NCI-H82 (cell line): Measurements from ENCODE around the gene S100A3.
A peak's percentile ranks its signal among the peaks of the same experiment; 100 is the strongest.

ENCODE experiments used
- DNase-seq: peaks from one replicate; lab custom pipeline; 2025; lab: John Stamatoyannopoulos, UW

S100A3 gene

DNA sequence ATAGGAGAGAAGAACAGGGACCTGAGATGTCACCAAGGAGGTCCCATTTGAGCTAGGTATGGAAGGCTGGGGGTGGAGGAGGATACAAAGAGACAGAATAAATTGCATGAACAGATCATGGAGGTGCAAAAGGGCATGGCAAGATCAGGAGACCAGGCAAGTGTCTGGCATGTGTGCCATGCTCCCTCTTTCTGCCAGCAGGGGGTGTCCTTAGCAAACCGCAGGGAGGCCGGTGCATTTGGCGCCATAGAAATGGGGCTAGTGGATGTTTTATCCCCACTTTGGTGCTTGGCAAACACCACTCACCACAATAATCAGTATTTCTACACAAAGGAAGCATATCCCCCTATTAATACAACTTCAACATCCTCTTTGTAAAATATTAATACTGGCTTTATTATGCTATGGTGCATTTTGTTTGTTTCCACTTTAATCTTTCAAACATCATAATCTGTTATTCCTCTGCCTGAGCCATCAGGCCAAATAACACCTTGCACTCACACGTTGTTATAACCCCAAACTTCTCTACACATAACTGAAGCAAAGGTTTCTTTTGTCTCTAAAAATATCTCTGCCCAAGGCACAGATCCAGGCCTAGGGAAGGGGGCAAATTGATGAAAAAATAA, 39.2 kb downstream of the S100A3 start:
- DNase-seq: peak; percentile 77

DNA sequence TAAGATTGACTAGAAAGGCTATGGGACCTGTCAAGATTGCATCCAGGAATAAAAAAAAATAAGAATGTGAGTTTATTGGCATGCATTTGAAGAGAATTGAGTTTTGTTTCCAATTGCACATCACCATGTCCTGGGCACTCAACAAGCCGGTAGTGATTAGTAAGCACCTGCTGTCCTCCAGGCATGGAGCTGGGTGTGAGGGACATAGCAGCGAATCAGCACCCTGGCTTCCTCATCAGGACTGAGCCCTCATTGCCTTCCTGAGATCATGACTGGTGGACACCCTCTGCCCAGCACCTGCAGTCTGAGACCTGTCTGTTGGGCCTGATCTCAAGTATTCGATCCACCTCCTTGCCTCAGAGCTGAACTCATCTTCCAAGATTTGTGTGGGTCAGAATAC, 40.0 kb downstream of the S100A3 start:
- DNase-seq: no peak

DNA sequence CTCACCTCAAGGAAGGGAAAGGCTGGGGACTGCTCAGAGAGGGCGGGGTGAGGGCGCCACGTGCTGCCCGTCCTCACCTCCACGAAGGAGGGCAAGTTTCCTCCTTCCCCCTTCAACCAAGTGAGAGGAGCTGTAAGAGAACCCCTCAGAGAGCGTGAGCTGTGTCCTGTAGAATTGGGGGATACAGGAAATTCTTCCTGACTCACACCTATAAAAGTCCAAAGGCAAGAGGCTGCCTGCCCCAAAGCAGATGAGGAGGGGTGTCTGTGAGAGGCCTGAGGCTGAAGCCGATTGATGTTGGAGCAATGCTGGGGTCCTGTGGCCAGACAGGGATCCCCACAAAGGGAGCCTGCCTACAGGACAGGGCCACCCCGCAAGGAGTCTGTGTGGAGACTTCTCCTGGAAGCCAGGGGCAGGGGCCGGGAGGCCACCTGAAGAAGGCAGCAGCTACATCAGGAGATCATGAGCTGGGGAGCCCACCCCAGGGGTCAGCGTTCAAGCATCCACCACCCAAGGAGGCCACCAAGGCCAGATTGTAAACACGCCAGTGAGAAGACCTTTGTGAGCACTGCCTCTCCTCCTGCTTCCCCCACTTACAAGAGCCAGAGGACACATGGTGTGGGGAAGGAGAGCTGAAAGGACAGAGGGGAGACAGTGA, 41.0 kb downstream of the S100A3 start:
- DNase-seq: no peak

DNA sequence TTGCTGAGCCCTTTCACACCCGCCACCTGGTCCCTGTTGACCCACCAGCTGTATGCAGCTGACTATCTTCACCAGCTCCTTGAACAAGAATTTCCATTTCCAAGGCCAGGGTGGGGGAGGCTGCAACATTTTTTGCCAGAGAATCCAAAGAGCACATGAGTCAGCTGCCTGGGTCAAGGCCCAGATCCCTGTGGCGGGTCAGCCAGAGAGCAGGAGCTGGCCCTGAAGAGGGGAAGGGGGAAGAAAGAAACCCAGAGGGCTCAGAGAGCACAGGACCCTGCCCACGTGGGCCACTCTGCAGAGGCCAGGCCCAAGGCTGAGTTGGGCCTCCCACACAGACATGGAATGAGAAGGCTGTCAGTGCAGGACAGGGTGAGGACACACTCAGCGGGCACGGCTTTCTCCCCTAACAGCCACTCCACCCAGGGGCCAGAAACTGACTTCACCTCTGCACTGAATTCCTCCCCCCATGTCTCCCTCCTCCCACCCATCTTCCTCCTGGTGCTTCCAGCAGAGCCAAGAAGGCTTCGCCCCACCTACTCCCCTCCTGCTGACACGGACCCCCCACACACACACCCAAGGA, 42.1 kb downstream of the S100A3 start:
- no peak for DNase-seq

DNA sequence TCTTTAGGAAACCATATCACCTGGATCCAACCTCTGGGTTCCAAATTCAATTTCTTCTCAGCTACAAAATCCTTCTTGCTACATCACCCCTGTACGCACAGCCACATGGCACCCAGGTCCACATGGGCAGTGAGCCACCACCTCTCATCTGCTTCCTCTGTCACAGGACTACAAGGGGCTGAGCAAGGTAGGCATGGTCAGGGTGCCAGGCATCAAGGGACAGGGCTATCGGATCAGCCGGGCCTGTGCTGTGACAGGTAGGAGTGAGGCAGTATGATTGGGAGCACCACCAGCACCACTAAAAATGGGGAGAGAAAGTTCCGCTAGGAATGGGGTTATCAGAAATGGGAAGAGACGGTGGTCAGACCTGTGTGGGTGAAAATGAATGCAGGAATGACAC, 42.7 kb downstream of the S100A3 start:
- no peak for DNase-seq

DNA sequence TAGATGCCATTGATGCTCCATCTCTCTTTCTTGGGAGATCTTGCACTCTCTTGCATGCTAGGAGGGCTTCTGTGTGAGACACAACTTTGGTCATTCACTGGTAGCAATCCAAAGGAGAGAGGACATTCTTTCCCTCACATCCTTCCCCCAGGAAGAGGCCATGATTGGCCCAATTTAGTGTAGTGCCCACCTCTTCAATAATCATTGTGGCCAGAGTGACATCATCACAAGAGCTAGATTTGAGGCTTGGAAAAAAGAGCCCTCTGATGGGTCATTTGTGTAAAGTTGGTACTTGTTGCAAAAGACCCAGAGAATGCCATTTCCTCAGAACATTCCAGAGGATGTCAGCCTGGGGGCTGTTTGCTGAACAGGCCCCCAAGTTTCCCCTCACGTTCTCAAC, 43.5 kb downstream of the S100A3 start:
- DNase-seq: no peak

DNA sequence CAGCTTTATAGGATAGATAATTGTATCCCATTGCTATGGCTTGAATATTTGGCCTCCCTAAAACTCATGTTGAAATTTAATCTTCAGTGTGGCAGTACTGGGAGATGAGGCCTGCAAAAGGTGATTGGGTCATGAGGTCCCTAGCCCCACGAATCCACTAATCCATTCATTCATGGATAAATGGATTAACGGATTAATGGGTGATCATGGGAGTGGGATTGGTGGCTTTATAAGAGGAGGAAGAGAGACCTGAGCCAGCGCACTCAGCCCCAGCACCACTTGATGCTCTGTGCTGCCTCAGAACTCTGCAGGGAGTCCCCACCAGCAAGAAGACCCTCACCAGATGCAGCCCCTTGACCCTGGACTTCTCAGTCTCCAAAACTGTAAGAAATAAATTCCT, 45.3 kb downstream of the S100A3 start:
- DNase-seq: peak; percentile 99

DNA sequence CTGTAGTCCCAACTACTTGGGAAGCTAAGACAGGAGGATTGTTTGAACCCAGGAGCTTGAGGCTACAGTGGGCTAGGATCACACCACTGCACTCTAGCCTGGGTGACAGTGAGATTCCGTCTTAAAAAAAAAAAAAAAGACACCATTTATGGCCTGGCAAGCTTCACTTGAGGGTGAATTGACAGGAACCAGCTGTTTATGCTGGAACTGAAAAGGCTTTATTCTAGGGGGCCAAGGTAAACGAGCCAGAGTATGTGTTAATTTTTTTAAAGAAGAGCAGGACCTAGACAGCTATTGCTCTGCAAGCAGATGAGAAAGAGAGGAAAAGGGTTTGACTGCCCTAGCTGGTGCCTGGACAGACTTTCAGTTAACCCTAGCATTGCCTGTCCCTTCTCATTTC, 50.3 kb downstream of the S100A3 start:
- DNase-seq: no peak
